IPS-NIHi11 (cell line): ENCODE measurements around the gene OLFM1.

Experiments
- DNase-seq: peaks from one replicate; pipeline ENCODE4 v3.0.0; 2012; ENCODE audit warnings: mixed read lengths, low spot score

The OLFM1 gene

GRCh38 chr9:135087489-135087792, at the start of gene OLFM1:
OLFM1 (plus strand) TSS chr9:135087668; CDS start chr9:135087990, 322 bp downstream.
- peak; percentile 84 for DNase-seq

GRCh38 chr9:135038331-135038730, 49.1 kb upstream of the OLFM1 start:
- DNase-seq, result no peak

- DNase-seq, result no peak
Measured at GRCh38 chr9:135038826-135039225, 48.6 kb upstream of the OLFM1 start.

- DNase-seq, result no peak
Measured at GRCh38 chr9:135039266-135039870, 48.1 kb upstream of the OLFM1 start.

GRCh38 chr9:135039916-135040645, 47.4 kb upstream of the OLFM1 start:
- no peak for DNase-seq

- DNase-seq, result no peak
Measured at GRCh38 chr9:135040892-135041291, 46.6 kb upstream of the OLFM1 start.

GRCh38 chr9:135043345-135043744, 44.1 kb upstream of the OLFM1 start:
- DNase-seq, result no peak

- DNase-seq, result no peak
Measured at GRCh38 chr9:135045264-135045927, 42.1 kb upstream of the OLFM1 start.

GRCh38 chr9:135045928-135046738, 41.3 kb upstream of the OLFM1 start:
- DNase-seq, result no peak

- DNase-seq, result no peak
Measured at GRCh38 chr9:135046739-135047350, 40.6 kb upstream of the OLFM1 start.

- DNase-seq, result no peak
Measured at GRCh38 chr9:135047521-135047920, 39.9 kb upstream of the OLFM1 start.

- no peak for DNase-seq
Measured at GRCh38 chr9:135048046-135048757, 39.3 kb upstream of the OLFM1 start.

- no peak for DNase-seq
Measured at GRCh38 chr9:135048758-135049444, 38.6 kb upstream of the OLFM1 start.

GRCh38 chr9:135049460-135049859, 38.0 kb upstream of the OLFM1 start:
- no peak for DNase-seq

GRCh38 chr9:135050072-135050990, 37.1 kb upstream of the OLFM1 start:
- DNase-seq, result no peak

- DNase-seq, result no peak
Measured at GRCh38 chr9:135051316-135052038, 36.0 kb upstream of the OLFM1 start.

GRCh38 chr9:135053133-135053532, 34.3 kb upstream of the OLFM1 start:
- no peak for DNase-seq

GRCh38 chr9:135055181-135055580, 32.3 kb upstream of the OLFM1 start:
- DNase-seq, result no peak

GRCh38 chr9:135056541-135056940, 30.9 kb upstream of the OLFM1 start:
- no peak for DNase-seq
